SIG-M5 treated with dmso at 0.1 percent for 504 hours (cell line): ENCODE data around the gene VPS4A.
"Not testable (repeated sequence)": the region's sequence is repeated elsewhere in the genome, so short reads cannot be mapped to it uniquely, and the experiment has no call there.

Experiments used
- DNase-seq: peaks from one replicate; lab custom pipeline; 2025; ENCODE audit not compliant: unreplicated experiment; lab: John Stamatoyannopoulos, UW

The VPS4A gene

GRCh38 chr16:69326172-69326873 lies 15.2 kb downstream of the VPS4A start:
- DNase-seq: no peak

GRCh38 chr16:69327585-69328310 lies 16.6 kb downstream of the VPS4A start:
- no peak for DNase-seq

DNA sequence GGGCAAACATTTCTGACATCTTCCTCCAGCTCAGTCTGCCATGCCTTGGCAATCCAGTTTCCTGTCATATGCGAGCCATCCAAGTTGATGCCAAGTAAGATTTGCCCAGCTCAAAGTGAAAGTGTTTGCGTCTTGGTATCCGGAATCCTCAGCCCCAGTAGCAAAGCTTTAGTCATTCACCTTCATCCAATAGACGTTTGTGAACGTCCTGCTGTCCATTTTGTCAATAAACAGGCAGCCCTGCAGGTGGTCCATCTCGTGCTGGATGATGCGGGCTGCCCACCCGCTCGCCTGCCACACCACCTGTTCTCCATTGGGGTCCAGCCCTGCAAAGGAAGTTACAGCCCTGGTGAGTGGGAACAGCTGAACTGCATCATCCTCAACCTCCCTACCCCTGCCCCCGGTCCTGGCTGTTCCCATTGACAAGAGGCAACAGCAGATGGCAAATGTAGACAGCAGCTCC lies 17.7 kb downstream of the VPS4A start:
- DNase-seq: peak; percentile 35

GRCh38 chr16:69329369-69330285 lies 18.5 kb downstream of the VPS4A start:
- DNase-seq: no peak

GRCh38 chr16:69330286-69331109 lies 19.3 kb downstream of the VPS4A start, which contains the start of gene PDF:
PDF (minus strand) TSS chr16:69330588; CDS start chr16:69330570, 18 bp downstream.
- peak; percentile 86 for DNase-seq

- DNase-seq: no peak
These were observed 23.5 kb downstream of the VPS4A start for GRCh38 chr16:69334696-69335095.

GRCh38 chr16:69338557-69339288 lies 27.6 kb downstream of the VPS4A start:
- DNase-seq: no peak

- DNase-seq: peak; percentile 99
These were observed 28.3 kb downstream of the VPS4A start, which contains the start of the genes COG8 and NIP7 for GRCh38 chr16:69339289-69340094. COG8 (minus strand) TSS chr16:69339564; CDS start chr16:69339552, 12 bp downstream. NIP7 (plus strand) TSS chr16:69339772; CDS start chr16:69339830, 58 bp downstream.

DNA sequence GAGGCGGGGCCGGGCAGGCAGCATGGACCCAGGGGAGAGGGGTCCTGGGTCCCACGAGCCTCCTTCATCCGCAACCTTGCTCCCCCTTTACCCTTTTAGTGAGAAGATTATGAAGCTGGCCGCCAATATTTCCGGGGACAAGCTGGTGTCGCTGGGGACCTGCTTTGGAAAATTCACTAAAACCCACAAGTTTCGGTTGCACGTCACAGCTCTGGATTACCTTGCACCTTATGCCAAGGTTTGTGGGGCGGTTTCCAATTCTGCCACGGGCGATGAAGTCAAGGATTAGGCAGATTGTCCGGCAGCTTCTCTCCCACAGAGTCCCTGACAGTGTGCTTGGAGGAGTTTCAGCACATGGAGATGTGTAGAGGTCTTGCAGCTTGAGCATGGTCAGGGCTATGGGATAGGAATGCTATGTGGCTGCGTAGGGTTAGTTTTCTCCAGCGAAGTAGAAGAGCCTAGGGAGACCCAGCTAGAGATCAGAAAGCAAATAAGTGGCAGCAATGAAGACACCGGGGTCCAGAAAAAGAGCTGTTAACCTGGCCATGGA lies 29.0 kb downstream of the VPS4A start:
- no peak for DNase-seq

DNA sequence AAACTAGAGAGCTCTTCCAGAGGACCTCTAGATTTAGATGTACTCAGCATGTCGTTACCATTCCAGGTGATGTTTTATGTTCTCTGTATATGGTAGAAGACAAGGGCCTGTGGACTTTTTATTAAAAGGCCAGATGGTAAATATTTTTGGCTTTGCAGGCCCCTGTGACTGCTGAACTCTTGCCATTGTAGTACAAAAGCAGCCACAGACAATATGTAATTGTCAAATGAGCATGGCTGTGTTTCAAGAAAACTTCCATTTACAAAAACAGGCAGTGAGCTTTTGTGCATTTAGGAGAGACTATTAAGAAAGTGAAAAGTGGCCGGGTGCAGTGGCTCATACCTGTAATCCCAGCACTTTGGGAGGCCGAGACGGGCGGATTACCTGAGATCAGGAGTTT lies 33.0 kb downstream of the VPS4A start:
- no peak for DNase-seq

DNA sequence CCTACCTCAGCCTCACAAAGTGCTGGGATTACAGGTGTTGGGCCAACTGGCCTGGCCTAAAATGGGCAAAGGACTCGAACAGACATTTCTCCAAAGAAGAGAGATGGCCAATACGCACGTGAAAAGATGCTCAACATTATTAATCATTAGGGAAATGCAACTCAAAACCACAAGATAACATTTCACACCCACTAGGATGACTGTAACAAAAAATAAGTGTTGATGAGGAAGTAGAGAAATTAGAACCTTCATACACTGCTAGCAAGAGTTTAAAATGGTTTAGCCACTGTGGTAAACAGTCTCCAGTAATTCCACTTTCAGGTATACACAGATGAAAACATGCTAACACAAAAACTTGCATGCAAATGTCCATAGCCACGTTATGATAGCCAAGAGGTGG lies 34.8 kb downstream of the VPS4A start:
- DNase-seq: no peak

- no peak for DNase-seq
These were observed 35.5 kb downstream of the VPS4A start for GRCh38 chr16:69346683-69347082.

DNA sequence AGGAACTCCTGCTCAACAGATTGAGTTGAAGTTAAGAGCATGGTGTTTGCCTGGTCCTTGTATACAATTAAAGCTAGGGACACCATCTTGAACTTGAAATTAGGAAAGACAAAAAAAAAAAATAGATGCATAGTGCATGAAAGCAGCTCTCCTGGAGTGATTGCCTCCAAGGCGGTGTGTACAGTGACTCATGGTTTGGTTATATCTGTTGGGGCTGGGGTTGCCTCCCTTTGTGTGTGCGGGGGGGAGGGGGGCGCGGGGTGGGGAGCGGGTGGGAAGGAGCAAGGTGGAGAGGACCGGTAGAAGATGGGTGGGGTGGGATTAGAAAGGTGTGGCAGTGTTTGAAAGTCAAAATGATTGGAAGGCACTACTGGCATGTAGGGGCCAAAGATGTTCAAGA lies 37.1 kb downstream of the VPS4A start:
- DNase-seq: no peak

DNA sequence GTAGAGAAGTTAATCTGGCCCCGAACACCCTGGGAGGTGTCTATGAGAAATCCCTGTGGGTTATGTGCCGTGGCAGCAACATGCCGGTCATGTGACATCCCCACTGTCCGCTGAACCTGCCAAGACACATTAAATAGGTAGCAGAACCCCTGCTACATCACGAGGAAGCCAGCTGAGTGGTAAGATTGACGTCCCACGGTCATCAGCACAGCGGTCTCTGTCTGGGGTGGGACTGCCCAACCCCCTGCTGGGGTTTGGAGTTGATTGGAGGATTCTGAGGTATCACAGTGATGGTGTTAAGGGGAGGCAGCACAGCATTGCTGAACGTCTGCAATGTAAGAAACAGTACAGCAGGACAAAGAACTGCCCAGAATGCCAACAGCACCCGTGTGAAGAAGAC lies 38.4 kb downstream of the VPS4A start:
- no peak for DNase-seq

- no peak for DNase-seq
These were observed 39.5 kb downstream of the VPS4A start for GRCh38 chr16:69350536-69351133.

GRCh38 chr16:69351309-69352027 lies 40.3 kb downstream of the VPS4A start, which contains the start of gene TMED6:
TMED6 (minus strand) TSS chr16:69351786; CDS start chr16:69351753, 33 bp downstream.
- no peak for DNase-seq

- not testable (repeated sequence) for DNase-seq
These were observed 48.9 kb downstream of the VPS4A start for GRCh38 chr16:69360070-69360469.
